Trophoblast cell (in vitro differentiated cells and primary cell): ENCODE measurements around the gene IRF7.

Source experiments
- DNase-seq, 2 donors: peaks; one replicate each; pipeline ENCODE4 v3.0.0-alpha.2; 2016
- H2AFZ ChIP-seq: 2 replicates; pipeline ENCODE4 v1.6.1; 2013; ENCODE audit warnings: low read length, moderate library complexity, mild to moderate bottlenecking; ENCODE audit not compliant: insufficient read depth, poor library complexity
- H2AK5ac ChIP-seq: 2 replicates; pipeline ENCODE4 v1.6.1; 2013; ENCODE audit warnings: mild to moderate bottlenecking, low read length
- H2BK120ac ChIP-seq: 2 replicates; pipeline ENCODE4 v1.6.1; 2013; ENCODE audit warnings: low read length, mild to moderate bottlenecking, moderate library complexity; ENCODE audit not compliant: insufficient read depth, poor library complexity
- H2BK12ac ChIP-seq: 2 replicates; pipeline ENCODE4 v1.6.1; 2013; ENCODE audit warnings: mild to moderate bottlenecking, low read length, moderate library complexity
- H2BK5ac ChIP-seq: 2 replicates; pipeline ENCODE4 v1.6.1; 2013; ENCODE audit warnings: low read length, low read depth, moderate library complexity, mild to moderate bottlenecking; ENCODE audit not compliant: poor library complexity
- H3K14ac ChIP-seq: 2 replicates; pipeline ENCODE4 v1.6.1; 2013; ENCODE audit warnings: mild to moderate bottlenecking, low read length
- H3K18ac ChIP-seq: 2 replicates; pipeline ENCODE4 v1.6.1; 2013; ENCODE audit warnings: mild to moderate bottlenecking, low read length
- H3K23ac ChIP-seq: 2 replicates; pipeline ENCODE4 v1.6.1; 2013; ENCODE audit warnings: low read length
- H3K27ac ChIP-seq: 2 replicates; pipeline ENCODE4 v1.5.1; 2013; ENCODE audit warnings: low read depth, mild to moderate bottlenecking, inconsistent platforms, low read length, moderate library complexity
- H3K27me3 ChIP-seq: 2 replicates; pipeline ENCODE4 v1.6.1; 2013; ENCODE audit warnings: inconsistent platforms, mild to moderate bottlenecking, low read length, moderate library complexity; ENCODE audit not compliant: insufficient read depth
- H3K36me3 ChIP-seq, 2 experiments: 1 replicate in 1 of 2; 2 replicates in 1 of 2; pipeline ENCODE4 v1.6.1; 2013; ENCODE audit warnings: low read length in 2 of 2, mild to moderate bottlenecking in 2 of 2, moderate library complexity in 1 of 2; ENCODE audit not compliant: insufficient read depth in 2 of 2, control insufficient read depth in 1 of 2
- H3K4ac ChIP-seq: 2 replicates; pipeline ENCODE4 v1.6.1; 2013; ENCODE audit warnings: low read depth, mild to moderate bottlenecking, low read length, moderate library complexity
- H3K4me1 ChIP-seq, 2 experiments: 1 replicate in 1 of 2; 2 replicates in 1 of 2; pipeline ENCODE4 v1.6.1; 2013; ENCODE audit warnings: low read length in 2 of 2, mild to moderate bottlenecking in 2 of 2, moderate library complexity in 1 of 2; ENCODE audit not compliant: insufficient read depth in 2 of 2, control insufficient read depth in 1 of 2
- H3K4me2 ChIP-seq: 2 replicates; pipeline ENCODE4 v1.6.1; 2013; ENCODE audit warnings: inconsistent platforms, mild to moderate bottlenecking, low read length, moderate library complexity
- H3K4me3 ChIP-seq: 2 replicates; pipeline ENCODE4 v1.5.1; 2013; ENCODE audit warnings: mild to moderate bottlenecking, low read depth, low read length, inconsistent platforms
- H3K79me1 ChIP-seq: one replicate; pipeline ENCODE4 v1.6.1; 2013; ENCODE audit warnings: low read length
- H3K79me2 ChIP-seq: 2 replicates; pipeline ENCODE4 v1.6.1; 2013; ENCODE audit warnings: low read length, mild to moderate bottlenecking; ENCODE audit not compliant: control insufficient read depth, insufficient read depth, poor library complexity
- H3K9ac ChIP-seq: 2 replicates; pipeline ENCODE4 v1.6.1; 2013; ENCODE audit warnings: mild to moderate bottlenecking, low read length
- H3K9me3 ChIP-seq: 2 replicates; pipeline ENCODE4 v1.6.1; 2013; ENCODE audit warnings: low read depth, mild to moderate bottlenecking, control low read depth, inconsistent platforms, low read length; ENCODE audit not compliant: insufficient read depth
- H4K12ac ChIP-seq: 2 replicates; pipeline ENCODE4 v1.6.1; 2013; ENCODE audit warnings: low read depth, mild to moderate bottlenecking, low read length, moderate library complexity
- H4K8ac ChIP-seq: 2 replicates; pipeline ENCODE4 v1.6.1; 2013; ENCODE audit warnings: low read depth, mild to moderate bottlenecking, low read length, moderate library complexity
- H4K91ac ChIP-seq: one replicate; pipeline ENCODE4 v1.6.1; 2013; ENCODE audit warnings: low read depth, mild to moderate bottlenecking, low read length, moderate library complexity
- WGBS: extraction: QIAGEN DNeasy Blood & Tissue Kit; methylation state at CpG from one replicate; pipeline ENCODE4 v1.1.7; 2013; ENCODE audit warnings: missing lambda C conversion rate; ENCODE audit not compliant: insufficient read length, insufficient coverage; ENCODE audit errors: extremely low coverage; 5-methylcytosine and 5-hydroxymethylcytosine counted together

The IRF7 gene

DNA sequence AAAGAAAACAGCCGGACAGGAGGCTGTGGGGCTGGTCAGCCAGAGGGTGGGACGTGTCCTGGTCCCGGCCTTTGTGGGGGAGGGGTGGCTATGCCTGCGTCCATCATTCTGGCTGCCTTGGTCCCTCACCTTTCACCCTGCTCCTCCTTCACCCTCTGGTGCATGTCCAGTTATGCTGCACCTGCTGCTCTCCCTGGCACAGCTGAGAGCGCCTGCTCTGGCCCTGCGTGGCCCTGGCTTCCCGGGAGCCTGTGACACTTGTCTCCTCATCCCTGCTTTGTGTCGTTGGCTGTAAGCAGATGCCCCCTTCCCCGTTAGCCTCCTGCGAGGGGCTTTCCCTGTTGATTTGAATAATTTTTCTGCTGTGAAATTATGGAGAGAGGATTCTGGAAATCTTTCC is 22.8 kb downstream of the IRF7 start:
- no peak overlapping the region for H2AFZ ChIP-seq
- no peaks in the 10 kb centered on the region for H3K79me2 ChIP-seq
- peaks cover 77 to 80% of the 10 kb centered on the region in 2 experiments for H3K36me3 ChIP-seq
- no peak overlapping the region for H2BK5ac ChIP-seq
- H4K8ac ChIP-seq = no peak overlapping the region
- H3K79me1 ChIP-seq = no peaks in the 10 kb centered on the region
- H4K12ac ChIP-seq = no peak overlapping the region
- DNase-seq = no peak
- no peak overlapping the region for H3K23ac ChIP-seq
- H3K4me2 ChIP-seq = no peak overlapping the region
- peaks cover 4% of the 10 kb centered on the region for H3K9me3 ChIP-seq
- H3K27me3 ChIP-seq = no peaks in the 10 kb centered on the region
- H4K91ac ChIP-seq = no peak overlapping the region
- no peak overlapping the region for H2BK12ac ChIP-seq
- H3K4ac ChIP-seq = no peak overlapping the region
- no peak overlapping the region for H2AK5ac ChIP-seq
- H3K27ac ChIP-seq = no peak overlapping the region
- no peak overlapping the region for H3K18ac ChIP-seq
- H2BK120ac ChIP-seq = no peak overlapping the region
- H3K4me3 ChIP-seq = no peak overlapping the region
- H3K14ac ChIP-seq = no peak overlapping the region
- peaks cover 0 to 2% of the 10 kb centered on the region in 2 experiments for H3K4me1 ChIP-seq
- no CpG with 5 or more reads among the region's 10 CpGs for WGBS
- H3K9ac ChIP-seq = no peak overlapping the region

DNA sequence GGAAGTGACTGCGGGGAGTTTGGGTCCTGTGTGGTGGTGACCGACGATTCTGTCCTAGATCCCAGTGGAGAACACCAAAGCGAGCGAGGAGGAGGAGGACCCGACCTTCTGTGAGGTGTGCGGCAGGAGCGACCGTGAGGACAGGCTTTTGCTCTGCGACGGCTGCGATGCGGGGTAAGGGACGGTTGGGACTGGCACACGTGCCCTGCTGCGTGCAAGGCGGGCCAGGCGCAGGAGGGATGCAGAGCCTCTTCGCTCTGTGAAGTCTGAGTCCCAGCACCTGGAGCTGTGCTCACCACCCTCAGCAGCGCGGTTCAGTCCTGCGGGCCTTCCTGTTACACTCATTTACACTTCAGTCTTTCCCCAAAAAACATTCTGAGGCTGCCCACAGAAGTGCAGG is 23.2 kb downstream of the IRF7 start:
- Histone ChIP-seq H2BK120ac (no peak overlapping the region), H3K9ac (no peak overlapping the region), H3K4me1 (peaks cover 1 to 5% of the 10 kb centered on the region in 2 experiments), H3K23ac (no peak overlapping the region), H4K8ac (no peak overlapping the region), H3K27ac (no peak overlapping the region), H2BK5ac (no peak overlapping the region), H3K36me3 (peaks cover 74 to 78% of the 10 kb centered on the region in 2 experiments), H3K79me2 (no peaks in the 10 kb centered on the region), H4K12ac (no peak overlapping the region), H3K9me3 (peaks cover 4% of the 10 kb centered on the region), H3K14ac (no peak overlapping the region), H3K4me3 (no peak overlapping the region), H3K4me2 (no peak overlapping the region), H3K18ac (peak overlapping the region; percentile 21), H2BK12ac (no peak overlapping the region), H2AFZ (no peak overlapping the region), H3K27me3 (no peaks in the 10 kb centered on the region), H3K4ac (no peak overlapping the region), H4K91ac (no peak overlapping the region), H3K79me1 (no peaks in the 10 kb centered on the region), H2AK5ac (no peak overlapping the region)
- no peak for DNase-seq
- WGBS = no CpG with 5 or more reads among the region's 22 CpGs

DNA sequence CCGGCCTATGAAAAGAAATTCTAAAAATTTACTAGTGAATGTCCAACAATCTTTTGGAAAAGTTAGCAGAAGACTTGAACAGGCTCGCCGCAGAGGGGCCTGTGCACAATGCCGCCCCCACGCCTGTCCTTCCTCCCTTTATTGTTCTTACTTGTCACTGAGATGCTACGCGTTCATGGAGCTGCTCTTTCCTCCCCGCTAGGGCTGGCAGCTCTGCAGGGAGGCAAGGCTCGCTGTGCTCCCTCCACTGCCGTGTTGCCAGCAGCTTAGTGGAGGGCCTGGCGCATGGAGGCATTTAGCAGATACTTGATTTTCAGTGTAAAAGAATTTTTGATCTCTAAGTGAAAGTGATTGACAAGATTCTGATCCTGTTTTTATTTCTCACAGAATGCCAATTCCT is 24.8 kb downstream of the IRF7 start:
- Histone ChIP-seq H3K36me3 (peaks cover 74 to 79% of the 10 kb centered on the region in 2 experiments), H3K4me3 (no peak overlapping the region), H3K27ac (no peak overlapping the region), H4K91ac (no peak overlapping the region), H3K14ac (no peak overlapping the region), H2BK12ac (no peak overlapping the region), H3K4me2 (no peak overlapping the region), H3K4me1 (peaks cover 7 to 13% of the 10 kb centered on the region in 2 experiments), H2BK5ac (no peak overlapping the region), H3K79me1 (no peaks in the 10 kb centered on the region), H3K27me3 (no peaks in the 10 kb centered on the region), H4K8ac (no peak overlapping the region), H2AFZ (no peak overlapping the region), H3K9me3 (peaks cover 2% of the 10 kb centered on the region), H3K18ac (no peak overlapping the region), H3K23ac (no peak overlapping the region), H3K4ac (no peak overlapping the region), H2AK5ac (no peak overlapping the region), H4K12ac (no peak overlapping the region), H3K9ac (no peak overlapping the region), H2BK120ac (no peak overlapping the region), H3K79me2 (no peaks in the 10 kb centered on the region)
- DNase-seq = no peak
- no CpG with 5 or more reads among the region's 11 CpGs for WGBS

DNA sequence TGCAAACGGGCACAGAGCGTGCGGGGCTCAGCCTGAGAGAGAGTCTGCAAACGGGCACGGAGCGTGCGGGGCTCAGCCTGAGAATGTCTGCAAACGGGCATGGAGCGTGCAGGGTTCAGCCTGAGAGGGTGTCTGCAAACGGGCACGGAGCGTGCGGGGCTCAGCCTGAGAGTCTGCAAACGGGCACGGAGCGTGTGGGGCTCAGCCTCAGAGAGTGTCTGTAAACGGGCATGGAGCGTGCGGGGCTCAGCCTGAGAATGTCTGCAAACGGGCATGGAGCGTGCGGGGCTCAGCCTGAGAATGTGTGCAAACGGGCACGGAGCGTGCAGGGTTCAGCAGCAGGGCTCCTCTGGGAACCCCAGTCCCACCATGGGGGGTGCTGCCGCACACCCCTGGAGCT is 26.0 kb downstream of the IRF7 start:
- H3K27me3 ChIP-seq = no peaks in the 10 kb centered on the region
- no peak overlapping the region for H3K4me3 ChIP-seq
- no peak overlapping the region for H3K27ac ChIP-seq
- H3K14ac ChIP-seq = no peak overlapping the region
- H3K36me3 ChIP-seq = peaks cover 69 to 70% of the 10 kb centered on the region in 2 experiments
- H2BK120ac ChIP-seq = no peak overlapping the region
- no peak overlapping the region for H2AK5ac ChIP-seq
- WGBS = no CpG with 5 or more reads among the region's 26 CpGs
- H4K91ac ChIP-seq = no peak overlapping the region
- H3K18ac ChIP-seq = peak overlapping the region; percentile 35
- H3K9ac ChIP-seq = no peak overlapping the region
- H4K8ac ChIP-seq = no peak overlapping the region
- H3K23ac ChIP-seq = no peak overlapping the region
- H3K4ac ChIP-seq = no peak overlapping the region
- H3K4me2 ChIP-seq = no peak overlapping the region
- peaks cover 7 to 13% of the 10 kb centered on the region in 2 experiments for H3K4me1 ChIP-seq
- no peaks in the 10 kb centered on the region for H3K79me1 ChIP-seq
- no peaks in the 10 kb centered on the region for H3K79me2 ChIP-seq
- H2AFZ ChIP-seq = no peak overlapping the region
- H3K9me3 ChIP-seq = peaks cover 4% of the 10 kb centered on the region
- no peak overlapping the region for H4K12ac ChIP-seq
- no peak overlapping the region for H2BK5ac ChIP-seq
- DNase-seq = no peak
- no peak overlapping the region for H2BK12ac ChIP-seq
